HG03066 (cell line): ENCODE measurements around the gene SLC25A43.
"Not testable (repeated sequence)": the region's sequence is repeated elsewhere in the genome, so short reads cannot be mapped to it uniquely, and the experiment has no call there.

Experiments
- ATAC-seq: cut with Tn5 transposase; IDR thresholded peaks from one replicate; pipeline ENCODE4 v1.9.1; 2021; ENCODE audit warnings: low read depth; ENCODE audit not compliant: unreplicated experiment

Gene SLC25A43

DNA sequence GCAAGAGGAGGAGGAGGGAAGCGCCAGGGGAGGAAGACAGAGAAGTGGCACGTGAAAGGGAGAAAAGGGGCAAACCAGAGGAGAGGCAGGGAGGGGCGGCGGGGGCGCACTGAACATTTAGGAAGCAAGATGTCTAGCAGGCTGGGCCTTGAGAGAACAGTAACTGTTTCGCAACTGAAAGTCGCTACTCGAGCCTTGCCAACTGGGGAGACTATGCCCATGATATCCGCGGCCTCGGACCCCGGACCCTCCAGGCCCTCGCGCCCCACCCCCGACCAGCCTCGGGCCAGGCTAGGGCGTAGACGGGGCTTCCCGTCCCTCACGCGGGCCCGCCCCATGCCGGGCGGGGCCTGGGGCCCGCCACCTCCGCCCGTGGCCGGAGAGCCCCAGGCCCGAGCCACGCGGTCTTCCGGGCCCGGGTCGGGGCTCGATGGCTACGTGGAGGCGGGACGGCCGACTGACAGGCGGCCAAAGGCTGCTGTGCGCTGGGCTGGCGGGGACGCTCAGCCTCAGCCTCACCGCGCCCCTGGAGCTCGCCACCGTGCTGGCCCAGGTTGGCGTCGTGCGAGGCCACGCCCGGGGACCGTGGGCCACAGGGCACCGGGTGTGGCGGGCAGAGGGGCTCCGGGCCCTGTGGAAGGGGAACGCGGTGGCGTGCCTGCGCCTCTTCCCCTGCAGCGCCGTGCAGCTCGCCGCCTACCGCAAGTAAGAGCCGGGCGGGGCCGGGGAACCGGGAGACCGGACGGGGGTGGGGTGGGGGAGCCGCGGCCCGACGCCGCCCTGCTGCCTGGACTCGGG lies at the start of gene SLC25A43:
Gene SLC25A43 (plus strand): TSS at position 363 of the 798 bp plus-strand sequence. CDS start 68 bp downstream, at position 431.
- peak; percentile 89 for ATAC-seq

DNA sequence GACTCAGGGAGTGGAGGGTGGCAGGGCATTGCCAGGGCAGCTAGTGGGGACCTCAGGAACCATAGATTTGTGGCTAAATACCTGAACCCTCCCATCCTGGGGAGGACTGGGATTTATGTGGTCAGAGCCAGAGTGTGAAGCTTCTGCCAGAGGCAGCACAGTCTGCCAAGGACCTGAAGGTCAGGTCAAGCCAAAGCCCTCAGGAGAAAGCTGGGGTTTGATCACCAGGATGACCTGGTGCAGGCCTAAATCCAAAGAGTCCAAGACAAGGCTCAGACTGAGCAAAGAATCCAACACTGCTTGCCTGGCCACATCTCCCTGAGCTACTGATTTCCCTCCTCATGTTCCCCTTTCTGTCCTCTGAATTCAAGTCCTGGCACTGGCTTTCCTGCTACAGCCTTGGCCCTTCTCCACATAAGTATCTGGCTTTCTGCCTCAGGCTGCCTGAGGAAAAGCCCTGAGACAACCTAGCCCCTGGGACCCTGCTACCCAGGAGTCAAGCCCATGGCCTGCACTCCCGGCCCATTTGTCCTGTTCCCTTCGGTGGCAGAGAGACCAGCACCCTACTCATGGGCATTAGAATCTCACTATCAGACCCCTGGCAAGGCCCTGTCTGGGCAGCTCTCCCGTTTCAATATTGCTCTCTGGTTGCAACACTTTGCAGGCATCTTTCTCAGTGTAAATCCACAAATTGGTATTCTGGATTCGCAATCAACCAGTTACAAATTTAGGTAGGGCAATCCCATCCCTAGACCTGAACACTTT lies 39.3 kb upstream of the SLC25A43 start:
- no peak for ATAC-seq

DNA sequence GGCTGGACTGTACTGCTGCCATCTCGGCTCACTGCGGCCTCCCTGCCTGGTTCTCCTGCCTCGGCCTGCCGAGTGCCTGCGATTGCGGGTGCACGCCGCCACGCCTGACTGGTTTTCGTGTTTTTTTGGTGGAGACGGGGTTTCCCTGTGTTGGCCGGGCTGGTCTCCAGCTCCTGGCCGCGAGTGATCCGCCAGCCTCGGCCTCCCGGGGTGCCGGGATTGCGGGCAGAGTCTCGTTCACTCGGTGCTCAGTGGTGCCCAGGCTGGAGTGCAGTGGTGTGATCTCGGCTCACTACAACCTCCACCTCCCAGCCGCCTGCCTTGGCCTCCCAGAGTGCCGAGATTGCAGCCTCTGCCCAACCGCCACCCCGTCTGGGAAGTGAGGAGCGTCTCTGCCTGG lies 37.7 kb upstream of the SLC25A43 start:
- ATAC-seq = not testable (repeated sequence)

DNA sequence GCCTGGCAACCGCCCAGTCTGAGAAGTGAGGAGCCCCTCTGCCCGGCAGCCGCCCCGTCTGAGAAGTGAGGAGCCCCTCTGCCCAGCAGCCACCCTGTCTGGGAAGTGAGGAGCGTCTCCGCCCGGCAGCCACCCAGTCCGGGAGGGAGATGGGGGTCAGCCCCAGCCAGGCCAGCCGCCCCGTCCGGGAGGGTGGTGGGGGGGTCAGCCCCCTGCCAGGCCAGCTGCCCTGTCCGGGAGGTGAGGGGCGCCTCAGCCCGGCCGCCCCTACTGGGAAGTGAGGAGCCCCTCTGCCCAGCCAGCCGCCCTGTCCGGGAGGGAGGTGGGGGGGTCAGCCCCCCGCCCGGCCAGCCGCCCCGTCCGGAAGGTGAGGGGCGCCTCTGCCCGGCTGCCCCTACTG lies 37.1 kb upstream of the SLC25A43 start:
- ATAC-seq = not testable (repeated sequence)

DNA sequence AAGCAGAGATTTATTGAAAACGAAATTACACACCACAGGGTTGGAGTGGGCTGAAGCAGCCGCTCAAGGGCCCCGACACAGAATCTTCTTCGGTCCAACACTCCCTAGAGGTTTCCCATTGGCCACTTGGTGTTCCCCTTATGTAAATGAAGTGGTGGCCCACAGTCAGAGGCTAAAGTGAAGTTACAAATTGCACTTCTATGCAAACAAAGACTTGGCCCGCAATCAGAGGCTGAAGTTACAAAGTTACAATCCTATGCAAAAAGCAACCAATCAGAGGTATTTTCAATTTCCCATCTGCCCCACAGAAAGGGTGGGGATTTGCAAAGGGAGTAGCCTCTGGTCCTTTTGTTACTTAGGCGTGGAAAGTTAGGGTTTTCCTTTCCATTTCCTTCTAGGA lies 35.7 kb upstream of the SLC25A43 start:
- no peak for ATAC-seq

DNA sequence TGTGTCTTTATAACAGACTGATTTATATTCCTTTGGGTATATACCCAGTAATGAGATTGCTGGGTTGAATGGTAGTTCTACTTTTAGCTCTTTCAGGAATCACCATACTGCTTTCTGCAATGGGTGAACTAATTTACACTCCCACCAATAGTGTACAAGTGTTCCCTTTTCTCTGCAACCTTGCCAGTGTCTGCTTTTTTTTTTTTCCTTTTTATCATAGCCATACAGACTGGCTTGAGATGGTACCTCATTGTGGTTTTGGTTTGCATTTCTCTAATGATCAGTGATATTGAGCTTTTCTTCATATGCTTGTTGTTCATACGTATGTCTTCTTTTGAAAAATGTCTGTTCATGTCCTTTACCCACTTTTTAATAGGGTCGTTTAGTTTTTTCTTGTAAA lies 27.3 kb upstream of the SLC25A43 start:
- not testable (repeated sequence) for ATAC-seq

DNA sequence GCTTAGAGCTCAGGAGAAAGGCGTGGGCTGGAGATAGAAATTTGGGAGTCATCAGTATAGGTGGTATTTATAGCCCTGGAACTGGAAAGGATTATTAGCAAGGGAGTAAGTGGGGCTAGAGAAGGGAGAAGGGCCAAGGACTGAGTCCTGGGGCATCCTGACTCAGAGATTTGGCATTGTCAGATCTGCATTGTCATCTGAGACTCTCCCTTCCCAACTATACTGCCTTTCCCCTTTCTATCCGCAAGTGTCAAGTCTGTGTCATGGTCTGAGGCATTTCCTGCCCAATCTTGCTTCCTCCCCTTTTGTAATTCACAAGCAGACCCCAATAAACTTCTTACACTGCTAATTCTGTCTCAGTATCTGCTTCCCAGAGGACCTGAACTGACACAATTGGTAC lies 24.4 kb upstream of the SLC25A43 start:
- ATAC-seq = no peak

DNA sequence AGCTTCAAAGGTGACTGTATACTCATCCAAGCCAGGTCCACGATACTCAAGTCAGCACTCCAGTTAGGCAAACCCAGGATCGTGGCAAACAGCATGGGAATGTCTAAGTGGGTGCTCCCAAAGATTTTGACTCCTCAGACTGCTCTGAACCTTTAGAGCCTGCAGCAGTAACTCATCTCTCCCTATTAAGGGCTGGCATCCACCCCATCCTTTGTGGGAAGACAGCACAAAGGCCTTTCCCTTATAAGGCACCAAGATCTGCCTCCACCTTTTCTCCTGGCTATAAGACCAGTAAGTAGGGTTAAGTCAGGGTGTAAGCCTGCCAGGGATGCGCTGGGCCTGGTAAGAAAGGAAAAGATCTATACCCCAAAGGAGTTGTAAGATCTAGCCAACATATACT lies 23.6 kb upstream of the SLC25A43 start:
- ATAC-seq = no peak

DNA sequence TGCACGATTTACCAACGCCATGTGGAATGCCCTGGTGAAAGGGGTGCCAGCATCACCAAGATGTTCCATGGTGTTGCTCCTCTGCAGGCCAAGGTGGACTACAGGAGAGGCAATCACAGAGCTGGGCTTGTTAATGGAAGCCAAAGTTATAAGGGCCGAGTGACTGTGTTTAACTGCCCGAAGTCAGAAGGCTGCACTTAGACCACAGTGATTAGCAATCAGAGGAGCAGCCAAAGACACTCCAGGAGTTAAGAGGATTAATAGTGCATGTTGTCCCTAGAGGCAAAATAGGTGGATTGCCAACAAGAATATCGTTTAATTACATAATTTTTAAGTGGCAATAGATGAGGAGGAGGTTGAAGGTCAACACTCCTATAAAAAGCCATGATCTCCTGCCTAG lies 22.8 kb upstream of the SLC25A43 start:
- no peak for ATAC-seq

DNA sequence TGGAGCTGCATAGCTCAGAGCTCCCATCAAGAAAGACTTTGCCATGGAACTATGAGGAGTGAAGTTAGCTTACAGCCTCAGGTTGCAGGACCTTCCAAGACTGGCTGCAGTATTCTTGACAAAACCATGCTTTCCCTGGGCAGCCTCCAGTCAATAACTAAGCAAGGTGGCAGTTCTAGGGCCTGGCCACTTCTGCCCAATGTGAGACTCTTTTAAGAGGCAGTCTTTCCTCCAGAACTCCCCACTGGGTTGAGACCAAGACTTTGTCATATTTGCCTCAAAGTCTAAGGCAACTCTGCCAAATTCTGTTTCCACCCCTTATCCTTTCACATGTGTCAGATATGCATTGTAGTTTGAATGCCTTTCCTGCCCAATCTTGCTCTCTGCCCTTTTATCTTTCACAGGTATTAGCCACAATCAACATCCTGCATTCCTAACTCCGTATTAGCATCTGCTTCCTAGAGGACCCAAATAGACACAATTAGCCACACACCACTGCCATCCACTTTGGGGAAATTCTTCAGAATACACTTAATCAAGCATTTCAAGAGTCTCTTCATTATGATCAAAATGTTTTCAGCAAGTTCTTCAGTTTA lies 17.7 kb upstream of the SLC25A43 start:
- no peak for ATAC-seq

DNA sequence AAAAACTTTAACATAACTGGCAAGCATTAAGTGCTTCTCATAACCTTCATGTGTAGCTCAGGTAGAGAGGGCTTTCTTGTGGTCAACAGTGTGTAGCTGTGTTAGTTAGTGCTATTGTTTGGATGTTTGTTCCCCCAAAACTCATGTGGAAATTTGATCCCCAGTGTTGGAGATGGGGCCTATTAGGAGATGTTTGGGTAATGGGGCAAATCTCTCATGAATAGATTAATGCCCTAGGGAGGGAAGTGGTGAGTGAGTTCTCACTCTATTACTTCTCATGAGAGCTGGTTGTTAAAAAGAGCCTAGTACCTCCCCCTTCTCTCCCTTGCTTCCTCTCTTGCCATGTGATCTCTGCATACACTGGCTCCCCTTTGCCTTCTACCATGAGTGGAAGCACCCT lies 16.5 kb upstream of the SLC25A43 start:
- no peak for ATAC-seq

DNA sequence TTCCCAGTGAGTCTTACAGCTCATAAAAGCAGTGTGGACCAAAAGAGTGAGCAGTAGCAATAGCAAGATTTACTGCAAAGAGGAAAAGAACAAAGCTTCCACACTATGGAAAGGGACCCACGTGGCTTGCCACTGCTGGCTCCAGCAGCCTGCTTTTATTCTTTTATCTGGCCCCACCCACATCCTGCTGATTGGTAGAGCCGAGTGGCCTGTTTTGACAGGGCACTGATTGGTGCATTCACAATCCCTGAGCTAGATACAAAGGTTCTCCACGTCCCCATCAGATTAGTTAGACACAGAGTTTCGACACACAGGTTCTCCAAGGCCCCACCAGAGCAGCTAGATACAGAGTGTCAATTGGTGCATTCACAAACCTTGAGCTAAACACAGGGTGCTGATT lies 12.5 kb upstream of the SLC25A43 start:
- not testable (repeated sequence) for ATAC-seq

DNA sequence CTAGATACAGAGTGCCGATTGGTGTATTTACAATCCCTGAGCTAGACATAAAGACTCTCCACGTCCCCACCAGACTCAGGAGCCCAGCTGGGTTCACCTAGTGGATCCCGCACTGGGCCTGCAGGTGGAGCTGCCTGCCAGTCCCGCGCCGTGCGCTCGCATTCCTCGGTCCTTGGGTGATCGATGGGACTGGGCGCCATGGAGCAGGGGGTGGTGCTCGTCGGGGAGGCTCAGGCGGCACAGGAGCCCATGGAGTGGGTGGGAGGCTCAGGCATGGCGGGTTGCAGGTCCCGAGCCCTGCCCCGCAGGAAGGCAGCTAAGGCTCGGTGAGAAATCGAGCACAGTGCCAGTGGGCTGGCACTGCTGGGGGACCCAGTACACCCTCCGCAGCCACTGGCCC lies 11.7 kb upstream of the SLC25A43 start:
- ATAC-seq = not testable (repeated sequence)

DNA sequence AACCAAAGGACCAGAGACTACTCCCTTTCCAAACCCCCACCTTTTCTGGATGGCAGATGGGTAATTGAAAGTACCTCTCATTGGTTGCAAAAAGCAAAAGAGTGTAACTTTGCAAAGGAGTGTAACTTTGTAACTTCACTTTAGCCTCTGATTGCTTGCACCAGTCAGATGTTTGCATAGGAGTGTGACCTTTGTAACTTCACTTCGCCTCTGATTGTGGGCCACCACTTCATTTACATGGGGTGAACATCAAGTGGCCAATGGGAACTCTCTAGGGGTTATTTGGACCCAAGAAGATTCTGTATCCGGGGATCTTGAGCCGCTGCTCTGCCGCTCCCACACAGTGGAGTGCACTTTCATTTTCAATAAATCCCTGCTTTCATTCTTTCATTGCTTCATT lies 9.9 kb upstream of the SLC25A43 start:
- ATAC-seq = no peak

DNA sequence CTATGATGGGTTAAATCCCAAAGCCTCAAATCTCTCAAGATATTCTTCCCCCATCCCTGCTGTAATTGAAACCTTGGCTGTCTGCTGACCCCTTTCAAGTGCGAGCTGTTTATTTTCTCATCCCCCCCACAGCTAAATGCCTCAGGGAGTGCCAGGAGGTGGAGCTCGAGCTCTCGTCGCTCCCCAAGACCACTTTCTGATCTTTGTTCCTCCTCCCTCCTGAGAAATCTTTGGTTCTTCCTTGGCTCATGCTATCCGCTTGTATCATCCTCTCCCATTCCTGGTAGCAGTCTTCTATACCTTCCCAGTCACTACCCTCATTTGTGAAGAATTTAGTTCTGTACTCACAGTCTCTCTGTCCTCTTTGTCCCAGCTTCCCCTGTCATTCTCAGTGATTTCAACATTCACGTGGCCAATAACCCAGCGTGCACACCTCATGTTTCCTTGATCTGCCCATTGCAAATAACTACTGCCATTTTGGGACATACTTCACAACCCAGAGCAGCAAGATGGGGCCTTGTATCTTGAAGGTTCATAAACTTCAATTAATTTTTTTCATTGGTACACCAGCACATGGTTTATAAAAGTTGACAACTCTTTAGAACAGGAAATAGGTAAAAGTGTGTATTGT lies 9.2 kb upstream of the SLC25A43 start:
- no peak for ATAC-seq

DNA sequence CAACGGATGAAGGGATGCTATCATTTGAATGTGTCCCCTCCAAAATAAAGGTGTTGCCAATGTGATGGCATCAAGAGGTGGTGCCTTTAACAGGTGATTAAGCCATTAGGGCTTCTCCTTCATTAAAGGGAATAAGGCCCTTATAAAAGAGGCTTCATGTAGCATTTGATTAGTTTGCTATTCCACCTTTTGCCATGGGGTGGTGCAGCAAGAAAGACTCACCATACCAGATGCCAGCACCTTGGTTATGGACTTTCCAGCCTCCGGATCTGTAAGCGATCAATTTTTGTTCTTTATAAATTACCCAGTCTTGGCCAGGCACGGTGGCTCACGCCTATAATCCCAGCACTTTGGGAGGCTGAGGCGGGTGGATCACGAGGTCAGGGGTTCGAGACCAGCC lies 7.9 kb upstream of the SLC25A43 start:
- ATAC-seq = no peak

DNA sequence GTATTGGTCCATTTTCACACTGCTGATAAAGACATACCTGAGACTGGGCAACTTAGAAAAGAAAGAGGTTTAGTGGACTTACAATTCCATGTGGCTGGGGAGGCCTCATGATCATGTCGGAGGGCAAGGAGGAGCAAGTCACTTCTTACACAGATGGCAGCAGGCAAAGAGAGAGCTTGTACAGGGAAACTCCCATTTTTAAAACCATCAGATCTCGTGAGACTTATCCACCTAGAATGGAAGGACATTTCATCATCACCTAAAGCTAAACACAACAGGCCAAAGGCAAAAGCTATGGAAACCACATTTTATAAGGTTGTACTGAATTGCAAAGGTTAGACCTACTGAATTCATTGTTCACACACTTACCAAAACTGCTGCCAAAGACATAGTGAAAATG lies 6.0 kb upstream of the SLC25A43 start:
- ATAC-seq = no peak

DNA sequence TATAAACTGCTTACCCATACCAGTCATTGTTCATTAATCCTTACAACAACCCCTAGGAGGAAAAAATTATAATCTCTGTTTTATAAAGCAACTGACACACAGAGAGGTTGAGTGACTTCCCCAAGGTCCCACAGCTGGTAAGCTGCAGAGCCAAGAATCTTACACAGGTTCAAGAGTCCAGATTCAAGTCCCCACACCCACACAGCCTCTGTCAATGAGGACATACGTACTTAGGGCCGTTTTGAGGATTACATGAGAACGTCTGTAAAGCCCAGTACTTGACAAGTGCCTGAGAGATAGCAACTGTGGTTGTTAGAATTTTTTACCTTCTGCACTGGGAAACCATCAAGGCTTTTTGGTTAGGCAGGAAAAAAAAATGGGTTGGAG lies 556 bp upstream of the SLC25A43 start:
- ATAC-seq = peak; percentile 10

DNA sequence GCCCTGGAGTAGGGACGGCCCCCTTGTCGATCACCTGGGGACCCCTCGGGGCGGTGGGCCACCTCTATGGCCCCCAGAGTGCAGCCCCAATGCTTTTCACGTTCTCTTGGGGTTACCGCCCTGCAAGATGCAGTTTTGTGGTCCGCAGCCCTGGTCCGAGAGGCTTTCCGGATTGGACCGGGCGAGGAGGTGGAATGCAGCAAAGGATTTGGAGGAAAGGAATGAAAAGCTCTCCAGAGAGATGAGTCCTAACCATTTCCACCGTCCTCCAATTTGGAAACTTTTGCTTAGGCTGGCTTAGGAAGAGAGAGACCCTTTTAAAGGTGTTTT lies 601 bp downstream of the SLC25A43 start:
- ATAC-seq = no peak

DNA sequence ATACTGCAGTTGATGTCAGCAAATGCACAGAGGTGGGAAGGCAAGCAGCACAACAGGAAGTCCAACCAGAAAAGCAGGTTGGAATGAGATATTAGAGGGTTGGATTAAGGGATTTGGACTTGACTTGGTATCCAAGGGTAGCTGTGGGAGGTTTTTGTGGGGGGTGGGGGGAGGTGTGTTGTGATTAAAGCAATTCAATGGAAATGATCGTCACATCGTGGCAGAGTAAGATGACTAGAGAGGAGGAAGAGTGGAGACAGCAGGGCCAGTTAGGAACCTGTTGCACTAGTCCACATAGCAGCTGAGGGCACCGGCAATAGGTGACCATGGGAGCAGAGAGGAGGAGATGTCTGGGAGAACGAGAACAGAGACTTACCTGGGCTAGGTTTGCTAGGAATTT lies 2.4 kb downstream of the SLC25A43 start:
- no peak for ATAC-seq

DNA sequence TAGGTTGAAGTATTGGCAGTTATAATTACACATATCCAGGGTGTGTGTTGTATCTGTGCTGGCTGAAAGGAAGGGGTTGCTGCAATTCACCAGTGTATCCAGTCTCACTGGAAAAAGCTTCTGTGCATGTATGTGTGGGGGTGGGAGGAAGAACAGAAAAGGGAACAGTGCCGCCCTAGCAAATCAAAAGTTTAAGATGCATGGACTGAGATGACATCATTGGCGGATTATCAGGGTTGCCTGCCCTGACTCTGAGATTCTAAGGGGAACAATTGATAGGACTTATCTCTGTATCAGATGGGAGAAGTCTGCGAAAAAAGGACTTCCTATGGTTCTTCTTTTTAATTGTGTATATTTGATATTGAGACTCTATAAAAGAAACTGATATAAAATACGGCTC lies 3.5 kb downstream of the SLC25A43 start:
- ATAC-seq = no peak
